ENCODE results near the gene RHCE. TPM values are rescaled to one million over a fixed set of nuclear protein-coding genes. Genes with fewer than 3 reads are reported as not detected.
"Not testable (repeated sequence)": the region's sequence is repeated elsewhere in the genome, so short reads cannot be mapped to it uniquely, and the experiment has no call there.

Gene RHCE
- total RNA-seq (2014; rRNA removed; shearing (Covaris generic)), result not detected in 2 replicates
- not detected in 2 replicates for polyA plus RNA-seq (2014; cell fraction: nucleus; rRNA removed)

DNA sequence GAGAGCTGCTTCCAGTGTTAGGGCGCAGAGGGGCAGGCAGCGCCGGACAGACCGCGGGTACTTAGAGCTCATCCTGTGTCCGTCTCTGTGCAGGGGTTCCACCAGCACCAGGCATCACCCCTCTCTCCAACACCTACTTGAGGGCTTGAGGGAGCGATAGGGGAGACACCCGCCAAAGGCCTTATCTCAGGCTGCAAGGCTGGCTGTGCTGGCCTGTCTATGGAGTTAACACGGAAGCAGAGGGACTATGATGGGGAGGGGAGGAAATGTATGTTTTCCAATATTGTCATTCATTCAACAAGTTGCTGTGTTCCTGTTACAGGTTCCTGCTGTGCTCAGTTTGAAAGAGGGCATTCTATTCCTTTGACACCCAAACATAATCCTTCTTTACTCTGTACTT, at the start of gene RHCE:
Gene RHCE, minus strand, starts transcription at position 111 of the 400 bp plus-strand sequence. Its CDS starts 39 bp downstream, at position 72.
- not testable (repeated sequence) for DNase-seq (ENCODE audit: extremely low read depth, low read depth)

DNA sequence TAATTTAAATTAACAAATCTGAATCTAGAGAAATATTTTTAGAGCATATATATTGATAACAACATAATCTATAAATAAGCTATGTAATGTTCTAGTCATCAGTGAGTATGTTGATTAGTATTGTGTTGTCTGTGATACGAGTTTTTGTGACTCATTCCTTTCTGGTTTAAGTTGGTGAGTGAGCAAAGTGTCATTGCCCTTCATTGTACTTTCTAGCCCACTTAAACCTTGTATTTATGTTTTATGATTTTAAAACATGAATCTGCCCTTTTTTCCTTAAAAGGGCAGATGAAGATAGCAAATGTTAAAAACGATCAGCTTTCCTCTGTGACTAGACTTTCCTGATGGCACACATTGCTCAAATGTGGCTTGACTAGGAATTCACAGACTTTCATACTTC, 48.6 kb upstream of the RHCE start:
- DNase-seq (ENCODE audit: extremely low read depth, low read depth), result no peak

DNA sequence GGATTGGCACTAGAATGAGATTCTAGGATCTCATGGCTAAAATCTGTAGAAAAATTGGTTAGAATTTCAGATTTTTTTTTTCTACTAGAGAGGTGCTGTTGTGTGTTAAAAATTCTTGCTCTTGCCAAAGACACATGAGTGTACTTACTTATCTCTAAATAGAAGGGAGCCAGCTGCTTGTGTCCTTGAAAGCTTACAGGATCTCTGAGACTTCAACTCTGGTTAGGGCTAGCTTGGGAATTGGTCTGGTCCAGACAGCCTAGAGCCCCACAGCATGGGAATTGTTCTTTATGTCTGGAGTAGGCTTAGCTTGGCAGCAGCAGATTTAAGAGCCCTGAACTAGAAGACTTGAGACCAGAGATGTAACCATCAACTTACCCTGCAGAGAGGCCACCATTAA, 47.4 kb upstream of the RHCE start:
- DNase-seq (ENCODE audit: extremely low read depth, low read depth), result no peak

DNA sequence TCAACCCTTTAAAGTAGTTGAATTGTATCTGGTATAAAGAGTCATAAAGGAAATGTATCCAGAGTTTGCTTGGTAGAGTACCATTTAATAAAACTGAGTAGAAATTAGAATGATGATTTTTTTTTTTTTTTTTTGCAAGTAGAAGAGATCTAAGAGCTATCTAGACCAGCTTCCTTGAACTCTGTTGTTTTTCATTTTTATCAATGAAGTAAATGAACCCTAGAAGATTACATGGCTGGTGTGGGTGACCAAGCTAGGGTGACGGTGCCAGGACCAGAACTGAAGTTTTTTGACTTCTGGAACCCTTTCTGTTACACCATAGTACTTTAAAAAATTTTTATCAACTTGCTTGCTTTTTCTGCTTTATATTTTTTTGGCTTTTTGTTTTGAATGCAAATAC, 47.0 kb upstream of the RHCE start:
- DNase-seq (ENCODE audit: extremely low read depth, low read depth), result no peak

DNA sequence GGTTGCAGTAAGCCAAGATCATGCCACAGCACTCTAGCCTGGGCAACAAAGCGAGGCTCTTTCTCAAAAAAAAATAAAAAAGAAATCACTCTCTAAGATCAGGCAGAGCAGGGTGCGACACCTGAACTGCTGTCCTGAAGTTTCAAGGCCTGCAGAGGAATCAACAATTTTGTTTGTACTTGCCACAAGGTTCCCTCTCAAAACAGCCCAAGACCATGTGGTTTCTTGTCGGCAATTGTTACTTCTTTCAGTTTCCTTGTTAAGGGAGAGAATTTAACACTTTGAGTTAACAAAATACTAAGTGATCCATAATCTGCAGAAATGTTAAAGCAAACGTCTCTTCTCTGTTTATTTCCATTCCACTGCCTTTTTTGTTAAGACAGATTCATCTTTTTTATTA, 46.6 kb upstream of the RHCE start:
- no peak for DNase-seq (ENCODE audit: extremely low read depth, low read depth)

DNA sequence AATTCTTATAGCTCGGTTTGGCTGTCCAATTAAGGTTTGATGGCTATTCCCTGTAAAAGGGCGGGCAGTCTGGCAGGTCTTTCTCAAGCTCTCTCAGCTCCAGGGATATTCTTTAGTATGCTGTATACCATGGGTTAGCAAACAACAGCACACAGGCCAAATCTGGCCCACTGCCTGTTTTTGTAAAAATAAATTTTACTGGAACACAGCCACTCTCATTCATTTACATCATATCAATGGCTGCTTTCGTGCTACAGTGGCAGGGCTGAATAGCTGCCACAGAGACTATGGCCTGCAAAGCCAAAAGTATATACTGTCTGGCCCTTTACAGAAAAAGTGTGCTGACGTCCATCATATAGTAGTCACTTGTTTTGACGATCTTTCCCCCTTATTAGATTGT, 42.1 kb upstream of the RHCE start:
- DNase-seq (ENCODE audit: extremely low read depth, low read depth), result no peak

DNA sequence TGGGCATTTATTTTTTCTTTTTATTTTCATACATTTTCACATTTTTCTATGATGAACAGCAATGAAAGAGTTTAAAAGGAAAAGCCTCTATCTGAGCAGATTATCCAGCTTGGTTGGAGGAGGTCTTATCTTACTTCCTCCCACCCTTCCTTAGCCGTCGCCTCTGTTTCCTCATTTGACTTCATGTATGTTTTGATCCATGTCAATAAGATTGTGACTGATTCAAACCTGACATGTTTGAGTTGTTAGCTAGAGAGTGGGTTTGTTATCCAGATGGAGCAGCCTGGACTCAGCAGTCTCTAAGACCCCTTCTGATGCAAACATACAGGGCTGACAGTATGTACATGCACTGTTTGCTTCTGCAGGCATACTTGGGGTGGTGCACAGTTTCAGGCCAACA, 41.2 kb upstream of the RHCE start:
- no peak for DNase-seq (ENCODE audit: extremely low read depth, low read depth)

DNA sequence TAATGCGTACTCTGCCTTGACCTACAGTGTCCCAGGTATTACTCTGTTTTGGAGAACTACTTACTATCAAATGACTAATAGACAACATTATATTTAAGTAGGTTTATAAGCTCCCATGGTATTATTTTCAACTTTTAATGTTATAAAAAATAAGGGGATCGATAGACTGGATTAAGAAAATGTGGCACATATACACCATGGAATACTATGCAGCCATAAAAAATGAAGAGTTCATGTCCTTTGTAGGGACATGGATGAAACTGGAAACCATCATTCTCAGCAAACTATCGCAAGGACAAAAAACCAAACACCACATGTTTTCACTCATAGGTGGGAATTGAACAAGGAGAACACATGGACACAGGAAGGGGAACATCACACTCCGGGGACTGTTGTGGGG, 40.2 kb upstream of the RHCE start:
- not testable (repeated sequence) for DNase-seq (ENCODE audit: extremely low read depth, low read depth)

DNA sequence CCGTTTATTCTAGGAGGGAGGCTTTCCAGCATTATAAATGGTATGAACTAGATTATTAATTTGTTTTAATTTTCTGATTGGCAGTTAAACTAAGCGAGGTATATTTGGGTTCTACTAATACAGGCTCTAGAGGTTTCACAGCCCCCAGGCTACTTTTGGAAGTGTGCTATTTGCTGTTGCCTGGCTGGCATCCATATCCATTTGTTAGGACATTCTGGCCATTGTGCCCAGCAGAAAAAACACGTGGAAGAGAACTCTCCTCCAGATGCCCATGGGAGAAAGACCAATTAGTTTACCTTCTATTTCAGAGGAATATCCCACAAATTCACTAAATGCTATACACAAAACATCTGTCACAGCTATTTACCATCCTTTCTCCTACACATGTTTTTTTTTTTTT, 39.4 kb upstream of the RHCE start:
- DNase-seq (ENCODE audit: extremely low read depth, low read depth), result no peak

DNA sequence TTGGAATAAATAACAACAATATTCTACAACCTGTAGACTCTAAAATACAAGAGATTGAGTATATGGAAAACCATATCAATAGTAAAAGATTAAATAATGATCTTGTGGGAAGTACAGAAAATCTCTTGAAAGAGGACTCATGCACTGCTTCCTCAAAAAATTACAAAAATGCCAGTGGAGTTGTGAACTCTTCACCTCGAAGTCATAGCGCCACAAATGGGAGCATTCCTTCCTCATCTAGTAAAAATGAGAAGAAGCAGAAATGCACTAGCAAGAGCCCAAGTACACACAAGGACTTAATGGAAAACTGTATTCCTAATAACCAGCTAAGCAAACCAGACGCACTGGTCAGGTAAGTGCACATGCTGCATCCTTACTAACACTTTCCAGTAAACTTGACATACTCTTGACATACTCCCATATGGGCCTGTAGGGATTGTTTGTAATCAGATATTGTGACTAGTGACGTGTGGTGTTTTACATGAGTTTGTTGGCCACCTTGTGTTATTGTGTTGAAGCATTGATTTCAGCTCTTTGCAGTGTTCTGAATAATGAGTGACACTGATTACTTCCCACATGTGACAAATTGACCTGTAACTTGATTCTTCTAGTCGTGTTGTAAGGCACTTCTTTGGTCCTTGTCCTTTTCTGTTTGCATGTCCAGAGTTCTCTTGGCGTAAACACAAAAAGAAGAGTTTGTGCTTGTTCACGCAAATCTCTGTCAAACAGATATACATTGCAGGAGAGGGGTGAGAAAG, 38.1 kb upstream of the RHCE start:
- DNase-seq (ENCODE audit: extremely low read depth, low read depth), result no peak

DNA sequence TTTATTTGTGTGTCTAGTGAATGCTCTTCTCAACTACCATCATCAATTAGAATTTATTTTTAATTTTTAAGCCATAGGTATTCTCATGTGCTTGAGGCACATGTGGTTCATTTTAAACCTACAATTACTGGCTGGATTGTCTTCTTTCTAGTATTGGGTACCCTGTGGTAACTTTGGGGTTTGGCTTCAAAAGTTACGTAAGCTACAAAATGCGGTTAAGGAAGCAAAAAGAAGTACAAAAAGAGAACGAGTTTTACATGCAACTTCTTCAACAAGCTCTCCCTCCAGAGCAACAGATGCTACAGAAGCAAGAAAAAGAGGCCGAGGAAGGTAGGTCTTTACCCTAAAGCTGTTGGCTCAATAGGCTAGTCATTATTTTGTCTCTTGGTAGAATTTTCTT, 35.9 kb upstream of the RHCE start:
- DNase-seq (ENCODE audit: extremely low read depth, low read depth), result no peak

DNA sequence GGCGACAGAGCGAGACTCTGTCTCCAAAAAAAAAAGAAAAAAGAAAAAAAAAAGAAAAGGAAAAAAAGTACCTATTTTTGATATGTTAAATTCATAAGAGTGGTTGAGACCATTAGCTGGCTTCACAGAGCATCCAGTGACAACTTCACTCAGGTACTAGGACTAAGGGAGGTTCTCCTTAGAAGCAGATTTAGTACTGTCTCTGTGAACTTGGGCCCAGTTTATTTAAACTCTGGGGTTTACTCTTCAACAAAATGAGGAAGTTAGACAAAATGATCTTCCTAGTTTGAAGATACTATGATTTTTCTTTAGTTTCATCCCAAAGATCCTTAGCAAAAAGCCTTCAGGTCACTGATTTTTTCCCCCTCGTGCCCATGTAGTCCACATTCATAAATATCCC, 31.3 kb upstream of the RHCE start:
- DNase-seq (ENCODE audit: extremely low read depth, low read depth), result no peak

DNA sequence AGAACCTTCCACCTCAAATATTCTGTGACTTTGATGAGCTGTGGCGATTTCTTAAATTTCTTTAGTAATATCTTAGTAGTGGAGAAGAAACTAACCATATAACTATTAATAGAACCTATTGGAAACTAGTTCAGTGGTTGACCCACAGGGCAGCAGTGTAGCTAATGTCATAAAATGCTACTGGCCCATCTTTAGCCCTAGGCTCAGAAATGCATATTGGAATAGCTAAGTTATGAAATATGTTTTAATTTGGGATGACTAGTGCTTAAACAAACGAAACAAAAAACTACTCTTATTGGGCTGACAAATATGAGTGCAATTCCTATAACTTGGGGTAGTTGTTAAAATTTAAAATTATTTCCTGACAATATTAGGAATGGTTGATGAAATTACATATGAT, 30.3 kb upstream of the RHCE start:
- no peak for DNase-seq (ENCODE audit: extremely low read depth, low read depth)

DNA sequence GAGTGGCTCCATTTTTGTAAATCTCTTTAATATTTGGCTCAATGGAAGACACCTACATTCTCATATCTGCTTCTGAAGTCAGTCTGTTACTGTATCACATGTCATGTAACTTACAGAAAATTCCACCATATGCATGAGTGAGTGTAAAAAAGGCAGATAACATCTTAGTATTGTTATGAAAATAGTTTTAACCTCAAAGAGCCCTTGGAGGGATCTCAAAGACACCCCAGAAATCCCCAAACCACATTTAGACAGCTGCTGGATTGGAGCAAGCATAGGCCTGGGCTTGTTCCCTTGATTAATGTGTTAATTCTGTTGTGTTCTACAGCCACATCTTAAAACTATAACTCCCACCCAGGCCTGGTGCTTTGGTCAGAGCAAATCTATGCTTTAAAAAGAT, 26.9 kb upstream of the RHCE start:
- DNase-seq (ENCODE audit: extremely low read depth, low read depth), result no peak

DNA sequence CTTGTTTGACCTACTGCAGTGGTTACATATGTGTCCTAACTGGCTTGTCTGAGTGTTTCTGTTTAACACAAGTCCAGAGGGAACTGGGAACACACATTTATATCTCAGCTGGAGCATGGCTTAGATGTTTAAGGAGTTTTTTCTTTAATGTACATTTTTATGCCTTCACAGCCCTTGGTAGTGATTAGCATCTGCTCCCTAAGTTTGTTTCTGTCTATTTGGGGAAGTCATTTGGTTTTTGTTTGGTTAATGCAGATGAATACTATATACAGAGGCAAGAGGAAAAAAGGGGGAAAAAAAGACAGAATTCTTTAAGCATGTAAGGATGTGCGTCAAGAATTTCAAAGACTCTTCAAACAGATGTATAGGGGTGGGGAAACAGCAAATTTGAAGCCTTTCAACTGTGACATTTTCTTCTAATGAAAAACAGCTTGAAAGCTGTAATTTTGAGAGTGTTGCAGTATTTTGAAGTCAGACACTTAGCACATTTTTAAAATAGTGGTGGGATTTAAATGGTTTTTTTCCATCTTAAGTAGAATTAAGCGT, 25.4 kb upstream of the RHCE start:
- no peak for DNase-seq (ENCODE audit: extremely low read depth, low read depth)

DNA sequence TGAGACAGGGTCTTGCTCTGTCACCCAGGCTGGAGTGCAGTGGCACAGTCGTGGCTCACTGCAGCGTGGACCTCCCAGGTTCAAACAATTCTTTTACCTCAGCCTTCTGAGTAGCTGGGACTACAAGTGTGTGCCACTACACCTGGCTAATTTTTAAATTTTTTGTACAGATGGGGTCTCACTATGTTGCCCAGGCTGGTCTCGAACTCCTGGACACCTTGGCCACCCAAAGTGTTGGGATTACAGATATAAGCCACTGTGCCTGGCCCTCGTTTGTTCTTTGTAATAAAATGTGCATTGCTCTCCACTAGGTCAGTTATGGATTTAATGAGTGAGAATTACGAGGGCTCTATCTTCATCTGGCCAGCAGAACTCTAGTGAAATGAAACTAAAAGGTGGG, 24.0 kb upstream of the RHCE start:
- DNase-seq (ENCODE audit: extremely low read depth, low read depth), result not testable (repeated sequence)

DNA sequence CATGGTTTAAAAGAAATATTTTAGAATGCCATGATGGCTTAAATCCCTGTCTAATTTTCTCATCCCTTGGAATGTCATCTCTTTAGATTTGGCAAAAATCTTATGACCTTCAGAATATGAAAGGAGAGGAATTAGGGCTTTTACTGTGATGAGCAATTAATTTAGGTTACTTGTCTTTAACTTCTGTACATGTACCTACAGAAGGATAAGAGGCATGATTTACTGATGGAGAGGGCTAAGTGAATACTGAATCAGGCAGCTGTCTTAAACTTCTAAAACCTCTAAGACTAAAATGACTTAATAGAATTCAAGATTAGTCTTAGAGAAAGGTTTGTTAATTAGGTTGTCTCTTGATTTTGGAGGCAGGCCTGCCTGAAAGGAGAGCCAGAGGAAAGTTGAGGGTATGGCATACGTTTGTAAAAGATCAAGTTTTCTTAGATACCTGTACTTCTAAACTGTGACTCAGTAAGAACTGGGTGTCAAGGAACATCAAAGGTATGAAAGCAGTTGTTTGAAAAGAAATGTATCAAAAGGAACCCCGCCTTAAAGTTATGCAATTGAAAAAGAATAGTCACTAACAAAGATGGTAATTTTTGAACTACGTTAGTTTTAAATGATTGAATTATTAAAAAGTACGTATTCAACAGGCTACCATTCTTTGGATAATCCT, 22.5 kb upstream of the RHCE start:
- no peak for DNase-seq (ENCODE audit: extremely low read depth, low read depth)

DNA sequence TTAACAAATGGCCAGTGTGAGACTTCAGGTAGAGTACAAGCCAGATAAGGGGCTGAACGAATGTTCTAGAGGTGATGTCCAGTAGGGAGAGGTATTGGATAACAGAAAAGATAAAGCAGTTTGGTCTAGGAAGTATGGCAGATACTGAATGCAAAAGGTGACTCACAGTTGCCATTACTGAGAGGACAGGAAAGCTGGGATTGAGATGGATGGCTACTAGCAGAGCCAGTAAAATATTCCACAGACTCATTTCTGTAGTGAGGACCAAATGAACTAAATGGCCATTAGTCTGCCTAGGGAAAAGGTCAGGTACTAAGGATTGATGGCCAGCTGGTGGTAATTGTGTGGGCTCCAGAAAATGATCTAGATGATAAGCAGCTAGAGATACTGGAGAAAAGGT, 21.6 kb upstream of the RHCE start:
- no peak for DNase-seq (ENCODE audit: extremely low read depth, low read depth)

DNA sequence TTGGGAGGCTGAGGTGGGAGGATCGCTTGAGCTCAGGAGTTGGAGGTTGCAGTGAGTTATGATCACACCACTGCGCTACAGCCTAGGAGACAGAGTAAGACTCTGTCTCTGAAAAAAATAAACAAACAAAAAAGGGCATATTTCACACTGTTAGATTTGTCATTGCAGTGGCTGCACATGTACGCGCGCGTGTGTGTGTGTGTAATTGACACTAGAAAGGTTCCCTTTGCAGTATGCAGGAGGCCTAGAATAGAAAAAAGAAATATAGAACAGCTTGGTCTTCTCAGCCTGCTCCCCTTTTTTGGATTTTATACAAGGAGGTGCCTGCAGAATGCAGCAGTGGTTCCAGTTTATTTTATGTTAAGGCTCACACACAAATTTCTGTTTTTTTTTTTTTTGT, 18.7 kb upstream of the RHCE start:
- no peak for DNase-seq (ENCODE audit: extremely low read depth, low read depth)

DNA sequence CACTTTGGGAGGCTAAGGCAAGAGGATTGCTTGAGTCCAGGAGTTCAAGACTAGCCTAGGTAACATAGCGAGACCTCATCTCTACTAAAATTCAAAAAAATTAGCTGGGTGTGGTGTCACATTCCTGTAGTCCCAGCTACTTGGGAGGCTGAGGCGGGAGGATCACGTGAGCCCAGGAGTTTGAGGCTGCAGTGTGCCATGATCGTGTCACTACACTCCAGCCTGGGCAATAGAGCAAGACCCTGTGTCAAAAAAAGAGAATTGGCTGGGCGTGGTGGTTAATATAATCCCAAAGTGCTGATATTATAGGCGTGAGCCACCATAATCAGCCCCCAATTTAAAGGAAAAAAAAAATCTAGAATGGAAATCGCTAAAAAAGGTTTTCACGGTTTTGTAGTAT, 17.0 kb upstream of the RHCE start:
- DNase-seq (ENCODE audit: extremely low read depth, low read depth), result no peak

DNA sequence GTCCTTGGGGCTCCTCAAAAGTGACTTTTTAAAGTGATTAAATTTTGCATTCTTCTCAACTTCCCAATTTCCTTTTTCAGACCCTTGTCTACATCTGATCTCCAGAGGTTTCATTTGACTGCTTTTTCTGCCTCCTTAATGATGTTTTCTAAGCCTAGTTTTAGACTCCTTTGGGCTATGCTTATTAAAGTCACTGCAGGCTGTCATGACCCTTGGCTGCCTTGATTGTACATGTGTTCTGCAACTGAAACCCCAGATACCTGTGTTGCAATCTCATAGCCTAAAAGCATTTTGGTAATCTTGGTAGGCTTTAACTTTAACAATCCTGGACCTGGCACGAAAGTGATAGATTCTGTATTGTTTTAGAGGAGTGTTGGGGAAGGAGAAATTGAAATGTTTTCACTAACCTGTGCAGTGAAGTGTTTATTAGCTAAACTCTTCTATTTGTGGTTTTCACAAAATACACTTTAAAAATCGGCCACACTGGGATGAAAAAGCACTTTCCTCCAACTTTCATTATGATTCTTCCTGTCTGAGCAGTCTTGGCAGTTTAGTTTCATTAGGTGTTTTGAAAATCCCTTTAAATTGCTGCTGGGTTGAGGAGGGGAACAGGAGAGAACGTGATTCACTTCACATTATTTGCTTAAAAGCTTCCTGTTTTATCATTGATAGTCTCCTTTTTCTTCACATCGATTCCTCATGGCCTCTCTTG, 14.9 kb upstream of the RHCE start:
- no peak for DNase-seq (ENCODE audit: extremely low read depth, low read depth)

All from NCI-H460 (cell line).